Gastrocnemius medialis (tissue), 4 donors: ENCODE data around the gene ENTR1.

Source experiments
- POLR2A ChIP-seq, 2 donors: fragments of 450-650 bp; IDR thresholded peaks; one replicate each; pipeline ENCODE4 v1.6.1; 2017; ENCODE audit warnings: antibody characterized with exemption in 2 of 2, mild to moderate bottlenecking in 2 of 2, moderate library complexity in 2 of 2
- TF ChIP-seq, protein P1 (sequence below), 5 experiments: fragments of 450-650 bp in 3 of 5; fragments of 200-600 bp in 2 of 5; sonication (generic) in 2 of 5; IDR thresholded peaks in 4 of 5; conservative IDR thresholded peaks in 1 of 5; 1 replicate in 4 of 5; 2 replicates in 1 of 5; pipeline ENCODE4 v1.5.1; 2016 to 2019; ENCODE audit warnings: antibody characterized with exemption in 5 of 5, mild to moderate bottlenecking in 3 of 5, moderate library complexity in 3 of 5

DNA sequence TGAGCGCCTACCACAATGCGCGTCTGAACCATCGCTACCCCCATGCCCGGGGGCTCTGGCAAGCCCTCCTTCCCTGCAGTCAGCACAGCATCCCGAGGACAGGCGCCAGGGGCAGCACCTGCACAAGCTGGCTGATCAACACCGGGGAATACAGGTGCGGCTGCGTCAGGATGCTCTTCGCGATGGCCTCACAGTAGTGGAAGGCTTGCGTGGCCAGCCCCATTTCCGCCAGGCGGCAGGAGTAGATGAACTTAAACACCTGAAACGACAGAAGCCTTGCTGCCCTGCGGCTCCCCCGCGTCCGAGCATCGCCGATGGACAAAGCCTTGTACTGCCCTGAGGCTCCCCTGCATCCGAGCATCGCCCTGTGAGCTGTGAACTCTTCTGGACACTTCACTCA lies 46.9 kb upstream of the ENTR1 start:
- TF ChIP-seq, protein P1, sequence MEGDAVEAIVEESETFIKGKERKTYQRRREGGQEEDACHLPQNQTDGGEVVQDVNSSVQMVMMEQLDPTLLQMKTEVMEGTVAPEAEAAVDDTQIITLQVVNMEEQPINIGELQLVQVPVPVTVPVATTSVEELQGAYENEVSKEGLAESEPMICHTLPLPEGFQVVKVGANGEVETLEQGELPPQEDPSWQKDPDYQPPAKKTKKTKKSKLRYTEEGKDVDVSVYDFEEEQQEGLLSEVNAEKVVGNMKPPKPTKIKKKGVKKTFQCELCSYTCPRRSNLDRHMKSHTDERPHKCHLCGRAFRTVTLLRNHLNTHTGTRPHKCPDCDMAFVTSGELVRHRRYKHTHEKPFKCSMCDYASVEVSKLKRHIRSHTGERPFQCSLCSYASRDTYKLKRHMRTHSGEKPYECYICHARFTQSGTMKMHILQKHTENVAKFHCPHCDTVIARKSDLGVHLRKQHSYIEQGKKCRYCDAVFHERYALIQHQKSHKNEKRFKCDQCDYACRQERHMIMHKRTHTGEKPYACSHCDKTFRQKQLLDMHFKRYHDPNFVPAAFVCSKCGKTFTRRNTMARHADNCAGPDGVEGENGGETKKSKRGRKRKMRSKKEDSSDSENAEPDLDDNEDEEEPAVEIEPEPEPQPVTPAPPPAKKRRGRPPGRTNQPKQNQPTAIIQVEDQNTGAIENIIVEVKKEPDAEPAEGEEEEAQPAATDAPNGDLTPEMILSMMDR (IDR thresholded peaks at IDR 0.05 in 4 of 5, conservative IDR thresholded peaks at IDR 0.05 in 1 of 5) = no peak
- no peak for TF ChIP-seq POLR2A (IDR thresholded peaks at IDR 0.05)
